Measurements from ENCODE around the gene ZNF304.
"Not testable (repeated sequence)": the region's sequence is repeated elsewhere in the genome, so short reads cannot be mapped to it uniquely, and the experiment has no call there.

ZNF304 gene

GRCh38 chr19:57362997-57363687, 12.1 kb downstream of the ZNF304 start, which contains the start of the genes TRAPPC2B and ZNF547:
Gene TRAPPC2B (plus strand): TSS chr19:57363551. CDS start chr19:57364834, 1,283 bp downstream.
Gene ZNF547 (plus strand): TSS chr19:57363551. CDS start chr19:57368556, 5,005 bp downstream.
- DNase-seq: peak; percentile 77 to 100 (median 97)

- peak in 2 of 14 donors; percentile 1 to 40 for DNase-seq
Measured at GRCh38 chr19:57363688-57364181, 12.7 kb downstream of the ZNF304 start.

- no peak for DNase-seq
Measured at GRCh38 chr19:57366776-57367175, 15.7 kb downstream of the ZNF304 start.

- no peak for DNase-seq
Measured at GRCh38 chr19:57374179-57374578, 23.1 kb downstream of the ZNF304 start.

GRCh38 chr19:57374647-57375046, 23.6 kb downstream of the ZNF304 start:
- not testable (repeated sequence) for DNase-seq

GRCh38 chr19:57376151-57376550, 25.1 kb downstream of the ZNF304 start:
- DNase-seq: no peak

GRCh38 chr19:57377498-57378146, 26.6 kb downstream of the ZNF304 start:
- no peak for DNase-seq

GRCh38 chr19:57380923-57381322, 29.9 kb downstream of the ZNF304 start:
- no peak for DNase-seq

GRCh38 chr19:57382806-57383488, 31.9 kb downstream of the ZNF304 start:
- no peak for DNase-seq

GRCh38 chr19:57389194-57389729, 38.2 kb downstream of the ZNF304 start:
- no peak for DNase-seq

GRCh38 chr19:57389730-57390598, 38.9 kb downstream of the ZNF304 start, which contains the start of gene ZNF548:
Gene ZNF548 (plus strand): TSS chr19:57389854. CDS start chr19:57390100, 246 bp downstream.
- peak; percentile 62 to 99 (median 94) for DNase-seq

GRCh38 chr19:57395710-57396109, 44.6 kb downstream of the ZNF304 start:
- DNase-seq: no peak

- no peak for DNase-seq
Measured at GRCh38 chr19:57398868-57399267, 47.8 kb downstream of the ZNF304 start.

GRCh38 chr19:57403737-57404563, 52.9 kb downstream of the ZNF304 start:
- no peak for DNase-seq

GRCh38 chr19:57406516-57407123, 55.5 kb downstream of the ZNF304 start:
- DNase-seq: peak in 5 of 14 donors; percentile 1 to 10 (median 5)
